ENCODE measurements around the gene ZNF664. TPM values are rescaled to one million over a fixed set of nuclear protein-coding genes. Genes with fewer than 3 reads are reported as not detected.

Gene ZNF664
- total RNA-seq, 1 donor: 95.2 TPM

GRCh38 chr12:124045671-124046455 lies 72.8 kb downstream of the ZNF664 start:
- H3K27ac ChIP-seq (ENCODE audit: low read depth, low read length): no peak overlapping the region
- H3K27me3 ChIP-seq (ENCODE audit: insufficient read depth, low read length): no peaks in the 10 kb centered on the region
- H2AFZ ChIP-seq (ENCODE audit: low read length): no peak overlapping the region
- H3K4me1 ChIP-seq (ENCODE audit: insufficient read depth, low read length): no peaks in the 10 kb centered on the region
- H3K9me3 ChIP-seq (ENCODE audit: low read depth, low read length): peaks cover 6% of the 10 kb centered on the region
- DNase-seq (ENCODE audit: insufficient read length, low spot score, missing footprints): no peak
- H3K36me3 ChIP-seq (ENCODE audit: insufficient read depth, low read length): no peaks in the 10 kb centered on the region
- no peaks in the 10 kb centered on the region for H4K20me1 ChIP-seq (ENCODE audit: insufficient read depth, low read length)
- no peaks in the 10 kb centered on the region for H3K79me2 ChIP-seq (ENCODE audit: insufficient read depth, low read length)
- H3K4me2 ChIP-seq (ENCODE audit: insufficient read depth, low read length): no peak overlapping the region
- no peak for TF ChIP-seq CTCF (IDR thresholded peaks at IDR 0.05; ENCODE audit: extremely low read depth, low read depth, low read length)
- no peak overlapping the region for H3K4me3 ChIP-seq (ENCODE audit: insufficient read depth, low read length)

- Histone ChIP-seq H3K79me2 (ENCODE audit: insufficient read depth, low read length) (no peaks in the 10 kb centered on the region), H3K27ac (ENCODE audit: low read depth, low read length) (no peak overlapping the region), H3K27me3 (ENCODE audit: insufficient read depth, low read length) (no peaks in the 10 kb centered on the region), H4K20me1 (ENCODE audit: insufficient read depth, low read length) (no peaks in the 10 kb centered on the region), H3K9me3 (ENCODE audit: low read depth, low read length) (peaks cover 6% of the 10 kb centered on the region), H3K4me2 (ENCODE audit: insufficient read depth, low read length) (no peak overlapping the region), H2AFZ (ENCODE audit: low read length) (no peak overlapping the region), H3K4me1 (ENCODE audit: insufficient read depth, low read length) (no peaks in the 10 kb centered on the region), H3K4me3 (ENCODE audit: insufficient read depth, low read length) (no peak overlapping the region), H3K36me3 (ENCODE audit: insufficient read depth, low read length) (no peaks in the 10 kb centered on the region)
- DNase-seq (ENCODE audit: insufficient read length, low spot score, missing footprints): no peak
- no peak for TF ChIP-seq CTCF (IDR thresholded peaks at IDR 0.05; ENCODE audit: extremely low read depth, low read depth, low read length)
Observed at GRCh38 chr12:124046456-124046740, 73.4 kb downstream of the ZNF664 start.

- H3K4me3 ChIP-seq (ENCODE audit: insufficient read depth, low read length): no peak overlapping the region
- no peaks in the 10 kb centered on the region for H4K20me1 ChIP-seq (ENCODE audit: insufficient read depth, low read length)
- H3K4me1 ChIP-seq (ENCODE audit: insufficient read depth, low read length): no peaks in the 10 kb centered on the region
- TF ChIP-seq CTCF (IDR thresholded peaks at IDR 0.05; ENCODE audit: extremely low read depth, low read depth, low read length): no peak
- H3K9me3 ChIP-seq (ENCODE audit: low read depth, low read length): peaks cover 6% of the 10 kb centered on the region
- no peak for DNase-seq (ENCODE audit: insufficient read length, low spot score, missing footprints)
- no peaks in the 10 kb centered on the region for H3K36me3 ChIP-seq (ENCODE audit: insufficient read depth, low read length)
- no peaks in the 10 kb centered on the region for H3K79me2 ChIP-seq (ENCODE audit: insufficient read depth, low read length)
- no peaks in the 10 kb centered on the region for H3K27me3 ChIP-seq (ENCODE audit: insufficient read depth, low read length)
- no peak overlapping the region for H3K4me2 ChIP-seq (ENCODE audit: insufficient read depth, low read length)
- H3K27ac ChIP-seq (ENCODE audit: low read depth, low read length): no peak overlapping the region
- no peak overlapping the region for H2AFZ ChIP-seq (ENCODE audit: low read length)
Observed at GRCh38 chr12:124047045-124047566, 74.1 kb downstream of the ZNF664 start.

- H3K4me1 ChIP-seq (ENCODE audit: insufficient read depth, low read length): peaks cover 4% of the 10 kb centered on the region
- no peaks in the 10 kb centered on the region for H3K79me2 ChIP-seq (ENCODE audit: insufficient read depth, low read length)
- H4K20me1 ChIP-seq (ENCODE audit: insufficient read depth, low read length): no peaks in the 10 kb centered on the region
- H3K27me3 ChIP-seq (ENCODE audit: insufficient read depth, low read length): no peaks in the 10 kb centered on the region
- H3K4me3 ChIP-seq (ENCODE audit: insufficient read depth, low read length): no peak overlapping the region
- DNase-seq (ENCODE audit: insufficient read length, low spot score, missing footprints): no peak
- no peak overlapping the region for H2AFZ ChIP-seq (ENCODE audit: low read length)
- H3K27ac ChIP-seq (ENCODE audit: low read depth, low read length): no peak overlapping the region
- H3K4me2 ChIP-seq (ENCODE audit: insufficient read depth, low read length): no peak overlapping the region
- H3K9me3 ChIP-seq (ENCODE audit: low read depth, low read length): peaks cover 6% of the 10 kb centered on the region
- H3K36me3 ChIP-seq (ENCODE audit: insufficient read depth, low read length): no peaks in the 10 kb centered on the region
- no peak for TF ChIP-seq CTCF (IDR thresholded peaks at IDR 0.05; ENCODE audit: extremely low read depth, low read depth, low read length)
Observed at GRCh38 chr12:124049451-124050094, 76.6 kb downstream of the ZNF664 start.
